GM19324 (cell line): ENCODE measurements around the gene ANXA2.

ENCODE experiments used
- ATAC-seq: cut with Tn5 transposase; IDR thresholded peaks from one replicate; pipeline ENCODE4 v1.9.1; 2021; ENCODE audit warnings: mild to moderate bottlenecking, moderate library complexity; ENCODE audit not compliant: unreplicated experiment, low FRiP score

The ANXA2 gene

GRCh38 chr15:60315878-60316277 is 81.9 kb downstream of the ANXA2 start:
- no peak for ATAC-seq

GRCh38 chr15:60313906-60314305 is 83.9 kb downstream of the ANXA2 start:
- ATAC-seq, result no peak

- ATAC-seq, result no peak
Measured at GRCh38 chr15:60307034-60307433, 90.8 kb downstream of the ANXA2 start.

- ATAC-seq, result no peak
Measured at GRCh38 chr15:60301024-60301423, 96.8 kb downstream of the ANXA2 start.

GRCh38 chr15:60299452-60300047 is 98.2 kb downstream of the ANXA2 start:
- no peak for ATAC-seq
